ENCODE measurements around the gene GALNT16.

Gene GALNT16

GRCh38 chr14:69325086-69325485, 65.1 kb downstream of the GALNT16 start:
- no peak for DNase-seq (ENCODE audit: low read depth)
- TF ChIP-seq CTCF (conservative IDR thresholded peaks at IDR 0.05; ENCODE audit: control insufficient read depth, insufficient read depth, low read depth, low read length), result no peak
- no peak overlapping the region for H3K4me3 ChIP-seq (ENCODE audit: control insufficient read depth, low read depth, low read length)

GRCh38 chr14:69325646-69326265, 65.8 kb downstream of the GALNT16 start:
- no peak for DNase-seq (ENCODE audit: low read depth)
- no peak overlapping the region for H3K4me3 ChIP-seq (ENCODE audit: control insufficient read depth, low read depth, low read length)
- no peak for TF ChIP-seq CTCF (conservative IDR thresholded peaks at IDR 0.05; ENCODE audit: control insufficient read depth, insufficient read depth, low read depth, low read length)

GRCh38 chr14:69326611-69327010, 66.7 kb downstream of the GALNT16 start:
- no peak overlapping the region for H3K4me3 ChIP-seq (ENCODE audit: control insufficient read depth, low read depth, low read length)
- no peak for TF ChIP-seq CTCF (conservative IDR thresholded peaks at IDR 0.05; ENCODE audit: control insufficient read depth, insufficient read depth, low read depth, low read length)
- DNase-seq (ENCODE audit: low read depth), result no peak

GRCh38 chr14:69327507-69327906, 67.5 kb downstream of the GALNT16 start:
- no peak for TF ChIP-seq CTCF (conservative IDR thresholded peaks at IDR 0.05; ENCODE audit: control insufficient read depth, insufficient read depth, low read depth, low read length)
- no peak for DNase-seq (ENCODE audit: low read depth)

GRCh38 chr14:69328317-69328716, 68.4 kb downstream of the GALNT16 start:
- no peak for DNase-seq (ENCODE audit: low read depth)
- no peak overlapping the region for H3K4me3 ChIP-seq (ENCODE audit: control insufficient read depth, low read depth, low read length)
- no peak for TF ChIP-seq CTCF (conservative IDR thresholded peaks at IDR 0.05; ENCODE audit: control insufficient read depth, insufficient read depth, low read depth, low read length)

More at GRCh38 chr14:69327507-69327906, 67.5 kb downstream of the GALNT16 start:
- no peak overlapping the region for H3K4me3 ChIP-seq (ENCODE audit: control insufficient read depth, low read depth, low read length)

GRCh38 chr14:69328765-69329164, 68.8 kb downstream of the GALNT16 start:
- no peak for DNase-seq (ENCODE audit: low read depth)
- no peak for TF ChIP-seq CTCF (conservative IDR thresholded peaks at IDR 0.05; ENCODE audit: control insufficient read depth, insufficient read depth, low read depth, low read length)
- H3K4me3 ChIP-seq (ENCODE audit: control insufficient read depth, low read depth, low read length), result no peak overlapping the region

GRCh38 chr14:69331206-69331605, 71.2 kb downstream of the GALNT16 start:
- no peak for TF ChIP-seq CTCF (conservative IDR thresholded peaks at IDR 0.05; ENCODE audit: control insufficient read depth, insufficient read depth, low read depth, low read length)
- H3K4me3 ChIP-seq (ENCODE audit: control insufficient read depth, low read depth, low read length), result no peak overlapping the region
- no peak for DNase-seq (ENCODE audit: low read depth)
